GM21423 (cell line): ENCODE measurements around the gene SH3YL1.
A peak's percentile ranks its signal among the peaks of the same experiment; 100 is the strongest.

Experiments used
- ATAC-seq: cut with Tn5 transposase; IDR thresholded peaks from one replicate; pipeline ENCODE4 v1.9.1; 2021; ENCODE audit warnings: mild to moderate bottlenecking, moderate library complexity; ENCODE audit not compliant: unreplicated experiment

Gene SH3YL1

GRCh38 chr2:263774-264492 lies at the start of gene SH3YL1:
SH3YL1 (minus strand) TSS chr2:264032; CDS start chr2:263984, 48 bp downstream.
- ATAC-seq = peak; percentile 19

DNA sequence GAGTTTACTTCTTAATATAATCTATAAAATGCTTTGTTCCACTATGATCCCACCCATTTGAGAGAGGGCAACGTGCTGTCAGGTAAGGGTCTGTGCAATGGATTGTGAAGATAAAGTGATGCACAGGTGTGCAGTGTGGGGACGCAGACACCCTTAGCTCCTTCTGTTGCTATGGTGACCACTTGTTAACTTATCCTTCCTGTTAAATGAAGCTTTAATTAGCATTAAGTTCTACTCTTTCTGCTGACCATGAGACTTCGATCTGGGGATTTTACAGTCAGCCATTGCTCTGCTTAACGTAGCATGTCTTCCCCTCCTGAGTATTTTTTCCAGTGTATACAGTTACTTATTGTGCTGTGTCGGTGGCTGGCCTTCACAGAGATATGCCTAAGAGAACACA lies 47.2 kb upstream of the SH3YL1 start:
- no peak for ATAC-seq

- ATAC-seq = no peak
These were observed 46.2 kb upstream of the SH3YL1 start for GRCh38 chr2:309954-310510.

DNA sequence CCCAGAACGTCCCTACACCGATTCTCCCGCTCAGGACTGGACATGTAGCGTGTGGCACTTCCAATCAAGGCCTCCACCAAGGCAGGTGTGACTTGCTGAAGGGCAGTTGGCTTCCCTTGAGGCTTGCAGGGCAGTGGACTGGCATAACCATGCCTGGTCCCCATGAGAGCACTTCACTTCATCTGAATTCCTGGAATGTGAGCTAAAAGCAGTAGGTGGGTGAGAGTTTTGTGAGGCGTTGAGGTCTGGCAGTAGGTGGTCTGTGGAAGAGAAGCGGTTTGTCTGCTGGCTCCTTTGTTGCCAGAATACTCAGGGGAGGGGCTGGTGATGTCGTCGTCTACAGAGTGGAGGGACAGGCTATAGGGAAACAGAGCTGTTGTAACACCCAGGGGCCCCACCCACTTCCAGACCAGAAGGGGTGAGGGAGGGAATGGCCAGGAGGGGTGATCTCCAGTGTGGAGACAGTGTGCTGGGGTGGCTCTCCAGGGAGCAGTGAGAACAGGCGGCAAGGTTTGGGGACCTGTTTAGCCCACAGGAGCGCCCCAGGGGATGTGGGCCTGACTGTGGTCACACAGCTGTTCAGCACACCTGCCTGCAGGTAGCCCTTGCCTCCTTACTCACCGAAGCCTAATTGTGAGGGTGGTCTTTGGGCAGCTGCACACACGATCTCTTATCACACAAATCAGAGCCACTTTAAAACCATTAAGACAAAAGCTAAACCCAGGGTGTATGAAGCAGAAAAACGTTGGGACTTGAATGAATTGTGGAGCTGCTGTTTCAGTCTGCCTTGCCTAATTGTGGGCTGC lies 45.5 kb upstream of the SH3YL1 start:
- ATAC-seq = no peak

DNA sequence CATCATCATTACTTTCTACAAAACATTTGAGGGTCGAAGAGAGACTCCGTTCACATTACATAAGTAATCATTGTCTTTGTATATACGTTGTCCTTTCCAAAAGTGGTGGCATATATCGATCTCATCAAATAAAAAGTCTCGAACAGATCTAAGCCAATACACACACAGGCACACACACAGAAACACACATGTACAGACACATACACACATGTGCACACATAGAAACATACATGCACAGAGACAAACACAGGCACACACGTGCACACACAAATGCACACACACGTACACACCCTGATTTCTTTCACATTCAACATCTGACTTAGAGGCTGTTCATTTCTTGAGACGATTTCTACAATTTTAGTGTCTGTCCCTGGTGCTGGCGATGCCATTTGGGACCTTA lies 41.5 kb upstream of the SH3YL1 start:
- ATAC-seq = no peak

GRCh38 chr2:296354-296753 lies 32.5 kb upstream of the SH3YL1 start:
- no peak for ATAC-seq

DNA sequence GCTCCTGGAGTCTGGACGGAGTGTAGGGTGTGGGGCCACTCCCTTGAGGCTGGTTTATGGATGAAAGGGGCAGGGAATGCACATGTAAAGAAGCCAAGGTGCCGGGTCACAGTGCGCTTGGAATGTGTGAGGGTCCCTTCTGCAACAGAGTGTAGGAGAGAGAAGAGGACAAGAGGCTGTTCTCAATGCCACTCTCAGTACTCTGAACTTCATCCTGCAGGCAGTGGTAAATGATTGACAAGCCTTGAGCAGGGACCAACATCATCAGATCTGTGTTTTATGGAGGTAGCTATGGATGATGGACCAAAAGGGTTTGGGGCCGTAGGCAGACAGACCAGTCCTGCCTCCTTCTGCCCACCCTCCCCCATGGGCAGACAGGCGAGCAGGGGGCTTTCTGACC lies 31.3 kb upstream of the SH3YL1 start:
- ATAC-seq = no peak

GRCh38 chr2:290090-290722 lies 26.4 kb upstream of the SH3YL1 start:
- no peak for ATAC-seq

GRCh38 chr2:289362-290089 lies 25.7 kb upstream of the SH3YL1 start:
- ATAC-seq = no peak

DNA sequence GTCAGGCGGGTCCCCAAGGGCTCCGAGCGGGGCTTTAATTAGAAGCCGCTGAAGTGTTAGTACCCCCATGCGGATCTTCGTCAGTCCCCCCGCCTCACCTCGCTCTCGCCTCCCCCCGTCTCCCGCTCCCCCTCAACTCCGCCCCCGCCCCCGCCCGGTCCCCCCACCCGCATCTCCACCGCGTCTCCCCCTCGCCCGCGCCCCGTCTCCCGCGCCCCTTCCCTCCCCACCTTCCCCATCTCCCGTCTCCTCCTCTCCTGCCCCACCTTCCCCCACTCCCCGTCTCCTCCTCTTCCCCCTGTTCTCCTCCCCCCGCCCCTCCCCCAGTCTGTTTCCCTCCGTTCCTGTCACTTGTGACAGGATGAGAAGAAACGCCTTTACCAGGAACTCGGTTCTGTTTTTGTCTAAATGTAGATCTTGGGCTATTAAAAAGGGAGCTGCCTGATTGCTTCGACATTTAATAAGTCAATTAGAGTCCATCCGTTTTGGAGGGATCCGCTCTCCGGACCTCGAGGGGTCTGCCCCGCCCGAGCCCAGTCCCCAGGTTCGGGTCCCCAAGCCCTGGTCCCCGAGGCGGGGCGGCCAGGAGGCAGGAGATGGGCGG lies 25.0 kb upstream of the SH3YL1 start:
- no peak for ATAC-seq

DNA sequence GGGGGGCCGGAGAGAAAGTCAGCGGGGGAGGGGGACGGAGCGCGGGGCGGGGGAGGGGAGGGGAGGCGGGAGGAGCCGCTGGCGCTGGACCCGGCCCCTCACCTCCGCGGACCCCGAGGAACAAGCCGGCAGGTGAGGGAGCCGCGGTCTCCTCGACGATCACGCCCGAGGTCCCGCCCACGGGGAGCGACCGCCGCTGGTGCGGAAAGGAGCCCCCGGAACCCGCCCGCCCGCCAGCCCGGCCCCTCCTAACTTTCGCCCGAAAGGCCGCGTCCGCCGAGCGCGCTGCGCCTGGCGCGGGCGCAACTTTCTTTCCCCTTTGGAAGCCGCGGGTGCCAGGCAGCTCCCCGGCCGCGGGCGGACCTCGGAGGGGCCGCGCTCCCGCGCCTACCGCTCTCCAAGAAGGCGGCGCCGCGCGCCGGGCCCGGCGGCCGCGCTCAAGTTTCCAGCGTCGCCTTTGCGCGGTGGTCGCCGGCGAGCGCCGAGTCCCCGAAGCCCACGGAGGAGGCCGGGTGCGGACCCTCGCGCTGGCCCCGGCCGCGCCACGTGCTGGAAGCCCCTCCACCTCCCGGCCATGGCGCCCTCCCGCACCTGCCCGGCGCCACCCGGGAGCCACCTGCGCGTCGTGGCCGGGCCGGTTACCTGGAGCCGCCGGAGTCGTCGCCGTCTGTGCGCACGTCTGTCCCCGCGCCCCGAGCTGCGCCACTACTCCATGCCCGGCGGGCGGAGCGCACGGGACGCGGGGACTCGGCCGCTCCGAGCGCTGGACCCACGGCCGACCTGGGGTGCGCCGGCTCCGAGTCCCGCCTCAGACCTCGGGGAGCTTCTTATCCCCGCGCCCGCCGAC lies 24.3 kb upstream of the SH3YL1 start, which contains the start of gene ALKAL2:
ALKAL2 (minus strand) TSS at position 181 of the 847 bp plus-strand sequence. CDS start 256 bp downstream, outside the sequence.
- peak; percentile 21 for ATAC-seq

GRCh38 chr2:287471-287885 lies 23.6 kb upstream of the SH3YL1 start:
- peak; percentile 41 for ATAC-seq

GRCh38 chr2:286774-287392 lies 23.1 kb upstream of the SH3YL1 start:
- no peak for ATAC-seq

- ATAC-seq = no peak
These were observed 22.2 kb upstream of the SH3YL1 start for GRCh38 chr2:286035-286434.

GRCh38 chr2:285531-285930 lies 21.7 kb upstream of the SH3YL1 start:
- no peak for ATAC-seq

DNA sequence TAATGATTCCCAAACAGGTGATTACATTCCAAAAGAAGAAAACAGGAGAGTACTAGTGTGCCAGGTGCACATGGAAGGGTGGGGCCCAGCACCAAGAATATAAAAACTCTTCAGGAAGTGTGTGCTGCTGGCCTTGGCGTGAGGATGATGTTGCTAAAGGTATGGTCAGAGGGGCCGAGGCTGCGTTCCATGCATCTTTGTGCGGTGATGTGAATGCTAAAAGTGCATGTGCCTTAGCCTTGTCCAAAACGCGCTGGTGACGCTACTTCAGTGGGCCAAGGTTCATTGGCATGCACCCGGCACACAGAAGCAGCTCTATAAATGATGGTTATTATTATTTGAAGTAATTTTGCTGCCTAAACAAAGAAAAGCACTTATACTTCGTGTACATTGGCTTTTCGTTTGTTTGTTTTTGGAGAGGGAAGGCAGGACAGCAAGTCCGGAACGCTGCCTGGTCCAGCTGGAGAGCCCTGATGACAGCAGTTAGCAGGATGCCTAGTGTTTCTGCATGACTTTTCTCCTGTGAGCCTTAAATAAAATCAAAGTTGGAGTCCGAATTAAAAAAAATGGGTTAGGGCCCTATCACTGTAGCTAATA lies 21.2 kb upstream of the SH3YL1 start:
- ATAC-seq = no peak

- ATAC-seq = no peak
These were observed 20.4 kb upstream of the SH3YL1 start for GRCh38 chr2:283996-284794.
